ENCODE data around the gene TFAP2E.

DNA sequence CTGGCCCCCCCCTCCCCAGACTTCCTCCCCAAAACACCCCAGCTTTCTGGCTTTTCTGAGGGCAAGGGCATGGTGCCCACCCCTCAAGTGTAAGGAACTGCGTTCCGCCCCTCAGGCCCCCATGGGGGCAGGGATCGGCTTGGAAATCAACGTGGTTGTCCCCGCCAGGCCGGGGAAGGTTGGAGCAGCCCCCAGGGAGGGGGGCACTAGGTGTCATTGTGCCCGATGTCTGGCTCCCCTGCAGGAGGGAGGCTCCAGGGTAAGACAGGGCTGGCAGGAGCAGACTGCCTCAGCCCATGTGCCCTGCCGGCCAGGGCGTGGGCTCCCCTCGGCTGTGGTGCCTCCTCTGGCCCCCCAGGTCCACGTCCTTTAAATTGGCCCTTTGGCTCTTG, 7.4 kb upstream of the TFAP2E start:
- TF ChIP-seq, protein P1, sequence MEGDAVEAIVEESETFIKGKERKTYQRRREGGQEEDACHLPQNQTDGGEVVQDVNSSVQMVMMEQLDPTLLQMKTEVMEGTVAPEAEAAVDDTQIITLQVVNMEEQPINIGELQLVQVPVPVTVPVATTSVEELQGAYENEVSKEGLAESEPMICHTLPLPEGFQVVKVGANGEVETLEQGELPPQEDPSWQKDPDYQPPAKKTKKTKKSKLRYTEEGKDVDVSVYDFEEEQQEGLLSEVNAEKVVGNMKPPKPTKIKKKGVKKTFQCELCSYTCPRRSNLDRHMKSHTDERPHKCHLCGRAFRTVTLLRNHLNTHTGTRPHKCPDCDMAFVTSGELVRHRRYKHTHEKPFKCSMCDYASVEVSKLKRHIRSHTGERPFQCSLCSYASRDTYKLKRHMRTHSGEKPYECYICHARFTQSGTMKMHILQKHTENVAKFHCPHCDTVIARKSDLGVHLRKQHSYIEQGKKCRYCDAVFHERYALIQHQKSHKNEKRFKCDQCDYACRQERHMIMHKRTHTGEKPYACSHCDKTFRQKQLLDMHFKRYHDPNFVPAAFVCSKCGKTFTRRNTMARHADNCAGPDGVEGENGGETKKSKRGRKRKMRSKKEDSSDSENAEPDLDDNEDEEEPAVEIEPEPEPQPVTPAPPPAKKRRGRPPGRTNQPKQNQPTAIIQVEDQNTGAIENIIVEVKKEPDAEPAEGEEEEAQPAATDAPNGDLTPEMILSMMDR (IDR thresholded peaks at IDR 0.05) = no peak
- TF ChIP-seq ZFX (IDR thresholded peaks at IDR 0.05; ENCODE audit: borderline replicate concordance) = no peak

Data from 22Rv1 (cell line).